ENCODE measurements around the gene BCL11A.

- TF ChIP-seq CTCF (IDR thresholded peaks at IDR 0.05), result no peak
- TF ChIP-seq POLR2A (IDR thresholded peaks at IDR 0.05), result no peak
These were observed 1.2 kb upstream of the BCL11A start for GRCh38 chr2:60554646-60555065.
